Heart left ventricle (tissue), 13 donors: ENCODE results near the gene NCK2.

Experiments
- CTCF ChIP-seq, 12 donors: fragments of 200-600 bp; sonication (generic) in 4 of 12; IDR thresholded peaks; one replicate each; pipeline versions ENCODE4 v1.5.0 to v1.8.0; 2018 to 2022; ENCODE audit warnings: antibody characterized with exemption in 12 of 12, mild to moderate bottlenecking in 5 of 12
- POLR2A ChIP-seq, 2 donors: fragments of 450-650 bp; IDR thresholded peaks; one replicate each; pipeline ENCODE4 v1.6.1; 2017; ENCODE audit warnings: antibody characterized with exemption in 2 of 2, mild to moderate bottlenecking in 2 of 2, moderate library complexity in 2 of 2
- donor health status: ischemic (EF 13 %, LVEDD 7.1; RV severe dilation, severe dysfunction).
- donor health status: DM: no; HTN: yes; CAD: no.
- donor health status: DM: no; HTN: no; CAD: no.
- donor health status: ischemic (EF 25% LVEDD 6.9; RV normal size, moderate dysfunction).
- donor health status: ischemic (EF 25% LVEDD 5.7; RV mildly dilated, moderate dysfunction).
- donor health status: ischemic (EF 35%, LVEDD 5.7; RV mildly dilated, moderate dysfunction).
- donor health status: nonischemic (EF 11% LVEDD 7.7; RV severe dilation, severe dysfunction).
- donor health status: DM: yes; HTN: yes; CAD: no.
- donor health status: PGD.
- donor health status: ischemic (EF 29% LVEDD 5.4; RV normal size, mild dysfunction).
- donor health status: nonischemic (EF 23%, LVEDD 6.1; RV moderate dilation, normal function).

- TF ChIP-seq CTCF (IDR thresholded peaks at IDR 0.05) (no peak), POLR2A (IDR thresholded peaks at IDR 0.05) (no peak)
Measured at GRCh38 chr2:105848367-105848766, 103.7 kb downstream of the NCK2 start.
